Neuronal stem cell (in vitro differentiated cells): ENCODE measurements around the gene PRDM9. TPM values are rescaled to one million over a fixed set of nuclear protein-coding genes. Genes with fewer than 3 reads are reported as not detected.

Source experiments
- DNase-seq: peaks from one replicate; pipeline ENCODE4 v3.0.0-alpha.2; 2013; ENCODE audit warnings: low spot score
- H2AFZ ChIP-seq: one replicate; pipeline ENCODE4 v1.6.1; 2013; ENCODE audit warnings: mild to moderate bottlenecking, low read length, inconsistent platforms
- H2AK5ac ChIP-seq: 2 replicates; pipeline ENCODE4 v1.6.1; 2013; ENCODE audit warnings: low read depth, mild to moderate bottlenecking, inconsistent platforms, low read length, moderate library complexity, mixed read lengths
- H2BK120ac ChIP-seq: 2 replicates; pipeline ENCODE4 v1.6.1; 2013; ENCODE audit warnings: low read depth, mild to moderate bottlenecking, inconsistent platforms, low read length, moderate library complexity, mixed read lengths
- H2BK12ac ChIP-seq: one replicate; pipeline ENCODE4 v1.6.1; 2013; ENCODE audit warnings: low read length, inconsistent platforms
- H2BK15ac ChIP-seq: 2 replicates; pipeline ENCODE4 v1.6.1; 2013; ENCODE audit warnings: mild to moderate bottlenecking, low read length, inconsistent platforms, mixed read lengths
- H2BK5ac ChIP-seq: one replicate; pipeline ENCODE4 v1.6.1; 2013; ENCODE audit warnings: inconsistent platforms, mild to moderate bottlenecking, low read length, moderate library complexity
- H3K14ac ChIP-seq: one replicate; pipeline ENCODE4 v1.6.1; 2013; ENCODE audit warnings: low read length, inconsistent platforms
- H3K18ac ChIP-seq: 2 replicates; pipeline ENCODE4 v1.6.1; 2013; ENCODE audit warnings: low read length, inconsistent platforms
- H3K23ac ChIP-seq: 2 replicates; pipeline ENCODE4 v1.6.1; 2013; ENCODE audit warnings: low read depth, mild to moderate bottlenecking, mixed read lengths, low read length, inconsistent platforms; ENCODE audit not compliant: poor library complexity
- H3K27ac ChIP-seq: replicated peaks from 3 replicates; pipeline ENCODE4 v1.5.1; 2013; ENCODE audit warnings: low read length, inconsistent platforms
- H3K27me3 ChIP-seq, 3 experiments: 2 replicates each; pipeline ENCODE4 v1.6.1; 2013; ENCODE audit warnings: low read length in 3 of 3, mild to moderate bottlenecking in 2 of 3, inconsistent platforms in 1 of 3, low read depth in 1 of 3, mixed read lengths in 1 of 3, moderate library complexity in 1 of 3; ENCODE audit not compliant: control insufficient read depth in 3 of 3, insufficient read depth in 3 of 3
- H3K36me3 ChIP-seq, 2 donors: replicated peaks in 1 of 2; 2 replicates each; pipeline ENCODE4 v1.6.1; 2013; ENCODE audit warnings: low read length in 2 of 2; ENCODE audit not compliant: control insufficient read depth in 2 of 2, insufficient read depth in 2 of 2
- H3K4ac ChIP-seq: 2 replicates; pipeline ENCODE4 v1.6.1; 2013; ENCODE audit warnings: inconsistent platforms, mild to moderate bottlenecking, low read length, moderate library complexity
- H3K4me1 ChIP-seq, 2 donors: 1 replicate in 1 of 2; 2 replicates in 1 of 2; pipeline ENCODE4 v1.6.1; 2013; ENCODE audit warnings: low read length in 2 of 2, low read depth in 1 of 2; ENCODE audit not compliant: control insufficient read depth in 2 of 2, insufficient read depth in 1 of 2
- H3K4me2 ChIP-seq: one replicate; pipeline ENCODE4 v1.6.1; 2013; ENCODE audit warnings: mild to moderate bottlenecking, low read length, inconsistent platforms; ENCODE audit not compliant: insufficient read depth, poor library complexity, severe bottlenecking
- H3K4me3 ChIP-seq, 2 donors: 2 replicates each; pipeline ENCODE4 v1.5.1; 2013; ENCODE audit warnings: low read length in 2 of 2, mild to moderate bottlenecking in 2 of 2, inconsistent platforms in 1 of 2, moderate library complexity in 1 of 2
- H3K79me1 ChIP-seq: one replicate; pipeline ENCODE4 v1.6.1; 2013; ENCODE audit warnings: low read depth, mild to moderate bottlenecking, inconsistent platforms, low read length, moderate library complexity
- H3K9ac ChIP-seq: one replicate; pipeline ENCODE4 v1.6.1; 2013; ENCODE audit warnings: mild to moderate bottlenecking, low read depth, low read length, inconsistent platforms; ENCODE audit not compliant: poor library complexity
- H3K9me3 ChIP-seq, 2 donors: replicated peaks in 1 of 2; 2 replicates each; pipeline versions ENCODE3 to v1.6.1; 2013; ENCODE audit warnings: low read length in 2 of 2, mild to moderate bottlenecking in 2 of 2, inconsistent platforms in 1 of 2, low read depth in 1 of 2, mixed read lengths in 1 of 2, moderate library complexity in 1 of 2; ENCODE audit not compliant: control insufficient read depth in 2 of 2, insufficient read depth in 1 of 2
- H4K8ac ChIP-seq: one replicate; pipeline ENCODE4 v1.6.1; 2013; ENCODE audit warnings: low read depth, mild to moderate bottlenecking, inconsistent platforms, low read length, moderate library complexity
- H4K91ac ChIP-seq: one replicate; pipeline ENCODE4 v1.6.1; 2013; ENCODE audit warnings: low read length, low read depth, mild to moderate bottlenecking, inconsistent platforms; ENCODE audit not compliant: poor library complexity
- WGBS, 2 donors: extraction: QIAGEN DNeasy Blood & Tissue Kit; methylation state at CpG; one replicate each; pipeline ENCODE4 v1.1.7; 2013; ENCODE audit warnings: missing lambda C conversion rate in 2 of 2, mixed read lengths in 1 of 2; ENCODE audit not compliant: insufficient read length in 2 of 2, insufficient replicate concordance in 1 of 2; ENCODE audit errors: extremely low coverage in 2 of 2; 5-methylcytosine and 5-hydroxymethylcytosine counted together
- polyA plus RNA-seq, 2 experiments: library from polyadenylated mRNA; stranded (reverse); fragments of 200-250 nt; gene quantifications; one replicate each; pipeline ENCODE4 v1.2.3, GENCODE V29; 2013

The PRDM9 gene
- polyA plus RNA-seq (2013, experiment 1 of 2) = not detected
- polyA plus RNA-seq (2013, experiment 2 of 2) = not detected

GRCh38 chr5:23507278-23507685, at the start of gene PRDM9:
Gene PRDM9 (plus strand): TSS chr5:23507609. CDS start chr5:23509034, 1,425 bp downstream.
- Histone ChIP-seq H3K14ac (no peak within 1 kb of the TSS), H4K8ac (no peak within 1 kb of the TSS), H2BK5ac (no peak within 1 kb of the TSS), H3K4me2 (no peak within 1 kb of the TSS), H2AFZ (peak within 1 kb of the TSS; percentile 72), H3K23ac (peak within 1 kb of the TSS; percentile 21), H3K18ac (peak within 1 kb of the TSS; percentile 67), H3K27me3 (no peaks in the 10 kb centered on the region), H4K91ac (no peak within 1 kb of the TSS), H3K4ac (no peak within 1 kb of the TSS), H3K4me1 (no peaks in the 10 kb centered on the region), H2BK120ac (no peak within 1 kb of the TSS), H3K9ac (no peak within 1 kb of the TSS), H2BK12ac (peak within 1 kb of the TSS; percentile 73), H2AK5ac (no peak within 1 kb of the TSS), H3K36me3 (no peaks in the 10 kb centered on the region), H3K79me1 (no peaks in the 10 kb centered on the region), H3K27ac (no peak within 1 kb of the TSS), H2BK15ac (no peak within 1 kb of the TSS), H3K9me3 (no peaks in the 10 kb centered on the region), H3K4me3 (no peak within 1 kb of the TSS)
- DNase-seq = no peak
- WGBS, 2 donors = no CpG with 5 or more reads among the region's 27 CpGs

DNA sequence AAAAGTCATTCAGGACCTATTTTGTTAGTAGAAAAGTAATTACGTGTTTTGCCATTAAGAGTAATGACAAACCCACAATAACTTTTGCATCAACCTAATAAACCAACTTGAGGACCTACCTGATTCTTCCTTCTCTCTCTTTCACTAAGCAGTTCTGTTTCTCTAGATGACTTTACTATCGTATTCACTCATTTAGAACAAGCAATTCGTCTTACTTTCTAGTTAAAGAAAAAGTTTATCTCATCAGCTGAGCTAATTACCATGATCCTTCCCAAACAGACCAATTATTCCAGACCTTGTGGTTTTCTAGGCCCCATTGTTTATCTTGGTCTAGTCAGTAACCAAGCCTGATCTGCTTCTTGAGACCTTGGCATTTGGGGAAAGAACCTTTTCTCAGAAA, 49.6 kb upstream of the PRDM9 start:
- H2BK5ac ChIP-seq = no peak overlapping the region
- H2AFZ ChIP-seq = no peak overlapping the region
- no peak for DNase-seq
- no peak overlapping the region for H2AK5ac ChIP-seq
- H3K9ac ChIP-seq = no peak overlapping the region
- no CpG with 5 or more reads among the region's 3 CpGs for WGBS, 2 donors
- no peak overlapping the region for H3K18ac ChIP-seq
- no peaks in the 10 kb centered on the region for H3K4me1 ChIP-seq
- no peak overlapping the region for H3K4me2 ChIP-seq
- no peak overlapping the region for H2BK15ac ChIP-seq
- H4K8ac ChIP-seq = no peak overlapping the region
- no peak overlapping the region for H3K4ac ChIP-seq
- no peak overlapping the region for H3K4me3 ChIP-seq
- no peak overlapping the region for H3K14ac ChIP-seq
- H2BK12ac ChIP-seq = no peak overlapping the region
- no peak overlapping the region for H4K91ac ChIP-seq
- no peaks in the 10 kb centered on the region for H3K9me3 ChIP-seq
- no peaks in the 10 kb centered on the region for H3K79me1 ChIP-seq
- H3K27me3 ChIP-seq = no peaks in the 10 kb centered on the region
- no peak overlapping the region for H2BK120ac ChIP-seq
- no peak overlapping the region for H3K27ac ChIP-seq
- H3K23ac ChIP-seq = no peak overlapping the region
- H3K36me3 ChIP-seq = no peaks in the 10 kb centered on the region

DNA sequence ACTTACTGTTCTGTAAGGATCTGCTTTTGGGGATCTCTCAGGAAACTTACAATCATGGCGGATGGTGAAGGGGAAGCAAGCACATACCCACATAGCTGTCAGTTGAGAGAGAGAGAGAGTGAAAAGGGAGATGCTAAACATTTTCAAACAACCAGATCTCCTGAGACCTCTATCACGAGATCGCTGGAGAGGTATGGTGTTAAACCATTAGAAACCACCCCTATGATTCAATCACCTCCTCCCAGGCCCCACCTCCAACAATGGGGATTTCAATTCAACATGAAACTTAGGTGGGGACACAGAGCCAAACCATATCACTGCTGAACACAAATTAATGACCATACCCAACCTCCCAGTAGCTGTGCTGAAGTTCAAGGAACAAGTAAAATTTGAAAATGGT, 48.2 kb upstream of the PRDM9 start:
- DNase-seq = no peak
- no peak overlapping the region for H3K14ac ChIP-seq
- no peaks in the 10 kb centered on the region for H3K9me3 ChIP-seq
- no peak overlapping the region for H3K23ac ChIP-seq
- H3K4me2 ChIP-seq = no peak overlapping the region
- no peak overlapping the region for H2BK15ac ChIP-seq
- H3K9ac ChIP-seq = no peak overlapping the region
- H3K27ac ChIP-seq = no peak overlapping the region
- no peak overlapping the region for H3K4ac ChIP-seq
- H4K91ac ChIP-seq = no peak overlapping the region
- no peak overlapping the region for H3K18ac ChIP-seq
- H2AK5ac ChIP-seq = no peak overlapping the region
- no peaks in the 10 kb centered on the region for H3K79me1 ChIP-seq
- H3K36me3 ChIP-seq = no peaks in the 10 kb centered on the region
- H2BK12ac ChIP-seq = no peak overlapping the region
- no peak overlapping the region for H4K8ac ChIP-seq
- no peaks in the 10 kb centered on the region for H3K4me1 ChIP-seq
- no peak overlapping the region for H2BK120ac ChIP-seq
- no CpG with 5 or more reads among the region's 3 CpGs for WGBS, 2 donors
- no peak overlapping the region for H3K4me3 ChIP-seq
- H3K27me3 ChIP-seq = no peaks in the 10 kb centered on the region
- no peak overlapping the region for H2AFZ ChIP-seq
- H2BK5ac ChIP-seq = no peak overlapping the region

DNA sequence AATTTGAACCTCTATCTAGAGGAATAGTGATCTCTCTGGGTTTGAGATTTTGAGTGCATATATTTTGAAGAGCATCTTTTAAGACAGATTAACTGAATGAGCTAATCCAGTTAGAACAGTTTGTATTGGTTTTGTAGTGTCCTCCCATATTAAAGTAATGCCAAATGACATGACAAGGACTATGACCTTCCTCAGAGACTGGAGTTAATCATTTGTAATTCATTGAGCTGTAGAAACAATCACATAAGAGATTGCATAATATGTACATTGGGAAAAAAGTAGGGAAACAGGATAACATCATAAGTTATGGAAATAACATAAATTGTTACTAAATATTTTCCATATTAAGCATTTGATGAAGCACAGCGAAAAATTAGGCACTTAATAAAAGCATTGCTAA, 45.8 kb upstream of the PRDM9 start:
- no peak overlapping the region for H3K4me3 ChIP-seq
- peaks cover 0 to 3% of the 10 kb centered on the region in 2 donors for H3K9me3 ChIP-seq
- no peaks in the 10 kb centered on the region for H3K27me3 ChIP-seq
- no peak overlapping the region for H2BK15ac ChIP-seq
- WGBS, 2 donors = no CpG with 5 or more reads among the region's 1 CpG
- no peaks in the 10 kb centered on the region for H3K36me3 ChIP-seq
- no peak overlapping the region for H2AFZ ChIP-seq
- H4K91ac ChIP-seq = no peak overlapping the region
- no peak overlapping the region for H3K4me2 ChIP-seq
- H3K4ac ChIP-seq = no peak overlapping the region
- no peak overlapping the region for H3K18ac ChIP-seq
- H3K23ac ChIP-seq = no peak overlapping the region
- DNase-seq = no peak
- H2BK120ac ChIP-seq = no peak overlapping the region
- no peak overlapping the region for H2BK5ac ChIP-seq
- H2BK12ac ChIP-seq = no peak overlapping the region
- no peaks in the 10 kb centered on the region for H3K79me1 ChIP-seq
- H4K8ac ChIP-seq = no peak overlapping the region
- no peak overlapping the region for H3K9ac ChIP-seq
- no peak overlapping the region for H2AK5ac ChIP-seq
- H3K27ac ChIP-seq = no peak overlapping the region
- no peak overlapping the region for H3K14ac ChIP-seq
- no peaks in the 10 kb centered on the region for H3K4me1 ChIP-seq
